LHCN-M2 (cell line): ENCODE results near the gene DHRS3. TPM values are rescaled to one million over a fixed set of nuclear protein-coding genes. Genes with fewer than 3 reads are reported as not detected.
A peak's percentile ranks its signal among the peaks of the same experiment; 100 is the strongest.

Source experiments
- DNase-seq: peaks from one replicate; pipeline ENCODE4 v3.0.0-alpha.2; 2012; ENCODE audit warnings: low read depth
- total RNA-seq: library from RNA; depleted of rRNA; stranded (reverse); fragments of >200 nt; gene quantifications from 2 replicates; pipeline ENCODE4 v1.2.3, GENCODE V29; 2014

DHRS3 gene
- total RNA-seq, 1 experiment from 2014 or later, result 1.6 TPM

GRCh38 chr1:12599657-12600056 lies 18.4 kb downstream of the DHRS3 start:
- no peak for DNase-seq

- no peak for DNase-seq
These were observed 19.0 kb downstream of the DHRS3 start for GRCh38 chr1:12598974-12599373.

DNA sequence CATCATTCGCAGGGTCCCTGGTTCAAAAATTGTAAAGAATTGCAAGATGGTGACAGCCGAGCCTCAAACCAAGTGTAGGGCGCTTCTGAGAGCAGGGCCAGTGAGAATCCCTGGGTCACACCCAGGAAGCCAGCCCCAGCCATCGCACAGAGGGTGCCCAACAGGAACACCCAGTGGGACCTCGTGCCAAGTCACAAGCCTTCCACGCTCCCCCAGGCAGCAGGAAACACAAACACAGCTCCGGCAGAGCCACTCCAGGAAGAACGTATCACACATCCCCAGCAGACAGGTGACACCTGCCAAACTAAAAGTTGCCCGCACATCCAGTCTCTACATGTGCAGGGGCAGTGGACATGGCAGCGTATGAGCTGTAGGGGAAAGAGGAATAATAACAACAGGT lies 20.2 kb downstream of the DHRS3 start:
- no peak for DNase-seq

- peak; percentile 83 for DNase-seq
These were observed 21.8 kb downstream of the DHRS3 start for GRCh38 chr1:12596007-12596821.

DNA sequence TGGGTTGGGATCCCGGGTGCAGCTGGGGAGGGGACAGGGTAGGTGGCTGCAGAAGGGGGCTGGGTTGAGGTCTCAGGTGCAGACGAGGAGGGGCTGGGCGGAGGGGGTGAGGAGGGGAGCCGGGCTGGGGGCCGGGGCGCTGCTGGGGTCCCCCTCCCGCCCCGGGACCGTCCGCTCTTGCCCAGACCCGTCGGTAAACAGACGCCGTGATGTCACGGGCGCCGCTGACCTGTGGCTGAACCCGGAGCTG lies 22.3 kb downstream of the DHRS3 start:
- no peak for DNase-seq

- no peak for DNase-seq
These were observed 22.8 kb downstream of the DHRS3 start for GRCh38 chr1:12594966-12595756.

- DNase-seq, result no peak
These were observed 23.5 kb downstream of the DHRS3 start for GRCh38 chr1:12594490-12594889.

GRCh38 chr1:12593621-12594066 lies 24.4 kb downstream of the DHRS3 start:
- DNase-seq, result peak; percentile 46

GRCh38 chr1:12592496-12592895 lies 25.5 kb downstream of the DHRS3 start:
- DNase-seq, result no peak

GRCh38 chr1:12591267-12591938 lies 26.6 kb downstream of the DHRS3 start:
- no peak for DNase-seq

DNA sequence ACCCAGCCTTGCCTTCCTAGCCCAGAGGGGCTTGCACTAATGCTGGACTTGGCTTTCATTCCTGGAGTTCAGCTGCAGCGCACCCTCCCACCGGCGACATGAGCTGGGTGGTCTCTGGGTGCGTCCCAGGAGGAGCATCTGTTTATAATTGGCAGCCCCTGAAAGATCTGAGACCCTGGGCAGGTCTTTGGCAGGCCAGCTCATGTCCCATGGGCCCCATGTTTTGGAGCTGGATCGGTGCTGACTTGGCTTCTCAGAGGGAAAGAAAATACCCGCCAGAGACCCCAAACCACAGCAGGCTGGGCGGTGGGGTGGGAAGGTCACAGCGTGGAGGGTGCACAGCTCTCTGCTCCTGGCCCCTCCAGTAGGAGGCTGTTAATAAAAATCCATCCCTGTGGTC lies 29.3 kb downstream of the DHRS3 start:
- DNase-seq, result no peak

DNA sequence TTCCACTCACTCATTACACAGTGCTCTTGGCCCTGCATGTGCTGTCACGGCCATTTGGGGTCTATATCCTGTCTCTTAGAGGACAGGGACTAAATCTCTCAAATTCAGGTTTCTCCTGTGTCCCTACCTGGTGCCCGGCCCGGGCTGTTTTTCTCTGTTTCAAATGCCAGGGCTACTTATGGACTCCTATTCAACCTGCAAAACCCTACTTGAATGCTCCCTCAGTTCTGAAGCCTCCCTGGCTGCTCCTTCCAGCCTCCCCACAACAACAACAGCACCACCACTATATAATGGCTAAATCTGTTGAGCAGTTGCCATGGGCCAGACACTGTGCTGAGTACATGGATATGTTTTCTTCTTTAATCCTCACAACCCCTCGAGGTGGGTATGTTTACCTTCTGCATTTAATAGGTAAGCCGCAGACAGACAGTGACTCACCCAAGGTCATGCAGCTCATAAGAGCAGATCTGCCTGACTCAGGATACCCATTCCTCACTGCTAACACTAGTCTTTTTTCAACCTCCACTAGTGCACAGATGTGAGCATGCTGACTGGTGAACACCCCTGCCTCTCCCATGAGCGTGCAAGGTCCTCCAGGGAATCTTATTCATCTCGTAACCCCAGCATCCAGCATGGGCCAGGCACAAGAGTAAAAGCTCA lies 29.9 kb downstream of the DHRS3 start:
- no peak for DNase-seq

- DNase-seq, result no peak
These were observed 31.8 kb downstream of the DHRS3 start for GRCh38 chr1:12585951-12586942.

DNA sequence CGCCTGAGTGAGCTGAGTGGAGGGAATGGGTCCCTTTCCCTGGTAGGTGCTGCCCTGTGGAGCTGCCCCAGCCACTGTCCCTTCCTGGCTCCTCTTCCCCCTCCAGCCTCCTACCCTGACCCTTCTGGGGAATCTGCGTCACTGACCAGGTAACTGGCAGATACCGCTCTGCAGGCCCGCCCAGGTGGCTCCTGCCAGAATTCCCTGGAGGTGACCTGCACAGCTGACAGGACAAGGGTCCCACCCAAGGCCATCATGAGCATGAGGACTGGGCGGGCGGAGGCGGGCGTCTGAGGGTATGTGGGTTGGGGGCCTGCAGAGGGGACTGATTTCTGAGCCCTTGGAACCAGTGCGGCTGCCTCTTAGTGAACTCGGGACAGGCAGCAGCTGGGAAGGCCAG lies 32.5 kb downstream of the DHRS3 start:
- no peak for DNase-seq

- no peak for DNase-seq
These were observed 33.0 kb downstream of the DHRS3 start for GRCh38 chr1:12584900-12585525.

- DNase-seq, result no peak
These were observed 34.5 kb downstream of the DHRS3 start for GRCh38 chr1:12583484-12583883.

DNA sequence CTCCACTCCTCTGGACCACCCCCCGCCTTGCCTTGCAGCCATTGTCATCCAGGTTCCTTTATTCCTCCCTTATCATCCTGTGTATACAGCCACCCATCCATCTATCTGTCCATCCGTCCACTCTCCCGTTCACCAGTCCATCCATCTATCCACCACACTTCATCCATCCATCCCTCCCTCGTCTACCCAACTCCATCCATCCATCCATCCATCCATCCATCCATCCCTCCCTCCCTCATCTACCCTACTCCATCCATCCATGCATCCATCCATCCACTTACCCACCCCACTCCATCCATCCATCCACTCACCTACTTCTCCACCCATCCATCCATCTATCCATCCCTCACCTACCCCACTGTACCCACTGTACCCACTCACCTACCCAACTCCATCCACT lies 35.4 kb downstream of the DHRS3 start:
- DNase-seq, result no peak

- no peak for DNase-seq
These were observed 36.8 kb downstream of the DHRS3 start for GRCh38 chr1:12581179-12581578.

DNA sequence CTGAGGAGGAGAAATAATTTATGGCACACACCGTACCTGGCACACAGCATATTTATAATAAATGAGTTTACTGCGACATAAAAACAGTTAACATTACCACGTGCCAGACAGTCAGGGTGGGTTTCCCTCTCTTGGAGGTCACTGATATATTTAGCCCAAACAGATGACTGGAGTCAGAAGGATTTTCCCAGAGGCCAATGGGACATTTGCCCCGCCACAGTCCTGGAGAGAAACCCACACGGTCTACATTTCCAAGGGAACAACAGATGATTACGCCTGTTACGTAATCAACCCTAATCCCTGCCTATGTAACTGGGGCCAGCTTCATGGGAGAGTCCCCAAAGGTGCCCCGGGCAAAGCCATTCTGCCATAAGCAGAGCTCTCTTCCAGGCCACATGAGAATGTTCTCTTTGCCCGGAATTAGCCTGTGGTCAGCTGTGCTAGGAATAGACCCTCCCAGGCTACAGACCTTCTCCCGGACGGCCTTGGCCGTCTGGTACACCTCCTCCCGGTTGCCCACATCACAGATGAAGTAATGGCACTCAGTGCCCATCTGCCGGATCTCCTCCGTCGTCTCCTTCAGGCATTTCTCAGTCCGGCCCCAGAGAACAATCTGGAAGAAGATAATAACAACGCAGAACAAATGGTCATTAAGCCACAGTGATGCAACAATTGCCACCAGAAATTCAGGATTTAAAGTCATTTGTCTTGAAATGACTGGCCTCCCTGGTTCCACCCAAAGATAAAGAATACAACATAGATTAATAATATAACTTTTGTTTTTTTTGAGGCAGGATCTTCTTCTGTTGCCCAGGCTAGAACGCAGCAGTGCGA lies 37.7 kb downstream of the DHRS3 start:
- DNase-seq, result peak; percentile 85
